EH (cell line): Measurements from ENCODE around the gene KRTAP6-2.

ENCODE experiments used
- DNase-seq: peaks from one replicate; pipeline ENCODE4 v3.0.0-alpha.2; 2015; ENCODE audit warnings: low read depth

The KRTAP6-2 gene

GRCh38 chr21:30598802-30599201 is at the start of gene KRTAP6-2:
Gene KRTAP6-2 (minus strand): TSS chr21:30598902. CDS start chr21:30598874, 28 bp downstream.
- DNase-seq: no peak

GRCh38 chr21:30646904-30647414 is 48.3 kb upstream of the KRTAP6-2 start:
- DNase-seq: no peak

- no peak for DNase-seq
These were observed 43.9 kb upstream of the KRTAP6-2 start, which contains the start of gene KRTAP20-3 for GRCh38 chr21:30642564-30642963. Gene KRTAP20-3 (plus strand): TSS chr21:30642864.

- no peak for DNase-seq
These were observed 40.0 kb upstream of the KRTAP6-2 start for GRCh38 chr21:30638686-30639085.

- no peak for DNase-seq
These were observed 36.2 kb upstream of the KRTAP6-2 start, which contains the start of gene KRTAP20-2 for GRCh38 chr21:30634906-30635305. Gene KRTAP20-2 (plus strand): TSS chr21:30635206. CDS start chr21:30635264, 58 bp downstream.

- DNase-seq: no peak
These were observed 30.5 kb upstream of the KRTAP6-2 start for GRCh38 chr21:30629200-30629599.

- DNase-seq: no peak
These were observed 29.4 kb upstream of the KRTAP6-2 start for GRCh38 chr21:30628109-30628508.

- no peak for DNase-seq
These were observed 26.9 kb upstream of the KRTAP6-2 start for GRCh38 chr21:30625449-30626165.

- DNase-seq: no peak
These were observed 24.7 kb upstream of the KRTAP6-2 start for GRCh38 chr21:30623362-30623761.

- no peak for DNase-seq
These were observed 21.8 kb upstream of the KRTAP6-2 start, which contains the start of gene KRTAP20-4 for GRCh38 chr21:30620522-30620921. Gene KRTAP20-4 (plus strand): TSS chr21:30620627.

GRCh38 chr21:30620080-30620479 is 21.4 kb upstream of the KRTAP6-2 start:
- no peak for DNase-seq

- no peak for DNase-seq
These were observed 17.4 kb upstream of the KRTAP6-2 start, which contains the start of gene KRTAP20-1 for GRCh38 chr21:30616125-30616524. Gene KRTAP20-1 (plus strand): TSS chr21:30616425. CDS start chr21:30616455, 30 bp downstream.

- no peak for DNase-seq
These were observed 16.5 kb upstream of the KRTAP6-2 start for GRCh38 chr21:30615199-30615598.

GRCh38 chr21:30613836-30614235 is 15.1 kb upstream of the KRTAP6-2 start, which contains the start of gene KRTAP6-1:
Gene KRTAP6-1 (minus strand): TSS chr21:30613930. CDS start chr21:30613904, 26 bp downstream.
- DNase-seq: no peak

- DNase-seq: no peak
These were observed 13.4 kb upstream of the KRTAP6-2 start for GRCh38 chr21:30612132-30612531.

GRCh38 chr21:30605968-30606367 is 7.3 kb upstream of the KRTAP6-2 start:
- DNase-seq: no peak

GRCh38 chr21:30600787-30601186 is 2.1 kb upstream of the KRTAP6-2 start, which contains the start of gene KRTAP22-1:
Gene KRTAP22-1 (plus strand): TSS chr21:30601087.
- DNase-seq: no peak

GRCh38 chr21:30592140-30592539 is 6.6 kb downstream of the KRTAP6-2 start, which contains the start of gene KRTAP6-3:
Gene KRTAP6-3 (plus strand): TSS chr21:30592440. CDS start chr21:30592446, 6 bp downstream.
- DNase-seq: no peak

GRCh38 chr21:30590297-30590696 is 8.4 kb downstream of the KRTAP6-2 start, which contains the start of gene KRTAP22-2:
Gene KRTAP22-2 (minus strand): TSS chr21:30590397.
- DNase-seq: no peak

- no peak for DNase-seq
These were observed 15.8 kb downstream of the KRTAP6-2 start for GRCh38 chr21:30582870-30583269.

- DNase-seq: no peak
These were observed 18.6 kb downstream of the KRTAP6-2 start for GRCh38 chr21:30580132-30580531.

- no peak for DNase-seq
These were observed 19.4 kb downstream of the KRTAP6-2 start for GRCh38 chr21:30579346-30579745.

GRCh38 chr21:30577766-30578165 is 20.9 kb downstream of the KRTAP6-2 start:
- no peak for DNase-seq
